GM18517 (cell line): ENCODE results near the gene SCRT2.
"Not testable (repeated sequence)": the region's sequence is repeated elsewhere in the genome, so short reads cannot be mapped to it uniquely, and the experiment has no call there.

Experiments used
- ATAC-seq: cut with Tn5 transposase; IDR thresholded peaks from one replicate; pipeline ENCODE4 v1.9.1; 2021; ENCODE audit warnings: mild to moderate bottlenecking, moderate library complexity; ENCODE audit not compliant: unreplicated experiment

SCRT2 gene

DNA sequence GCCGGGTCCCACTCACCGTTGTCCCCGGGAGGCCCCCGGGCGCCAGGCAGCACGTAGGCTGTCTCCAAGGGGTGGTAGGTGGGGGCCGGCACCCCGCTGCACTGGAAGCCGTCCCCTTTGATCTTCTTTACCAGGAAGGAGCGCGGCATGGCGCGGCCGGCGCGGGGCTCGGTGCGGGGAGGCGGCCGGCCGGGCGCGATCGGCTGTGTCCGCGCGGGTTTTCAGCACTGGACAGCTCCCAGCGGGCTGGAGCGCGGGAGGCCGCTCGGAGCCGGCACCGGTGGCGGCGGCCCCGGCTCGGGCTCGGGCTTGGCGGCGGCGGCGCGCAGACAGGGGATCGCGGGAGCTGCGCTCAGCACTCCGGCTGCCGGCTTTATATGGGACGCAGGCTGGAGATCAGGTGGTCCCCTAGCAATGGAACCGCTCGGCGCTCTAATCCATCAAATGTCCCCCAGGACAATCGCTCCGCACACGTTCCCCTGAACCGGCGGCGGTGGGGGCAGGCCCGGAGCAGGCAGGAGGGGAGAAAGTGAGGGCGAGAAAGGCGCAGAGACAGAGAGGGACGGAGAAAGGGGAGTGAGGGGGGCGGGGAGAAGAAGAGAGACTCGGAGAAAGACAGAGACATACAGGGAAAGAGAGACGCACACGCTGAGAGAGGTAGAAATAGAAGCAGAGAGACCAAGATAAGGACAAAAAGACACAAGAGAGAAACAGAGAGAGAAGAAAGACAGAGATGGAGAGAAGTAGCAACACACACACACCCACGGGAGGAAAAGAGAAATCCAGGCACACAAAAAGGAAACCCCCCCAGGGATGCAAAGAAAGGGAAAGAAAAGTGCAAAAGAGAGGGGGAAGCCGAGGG lies at the start of gene SCRT2:
TSS of gene SCRT2 (minus strand) at position 350 of the 862 bp plus-strand sequence. CDS start at position 149, 201 bp downstream.
- no peak for ATAC-seq

DNA sequence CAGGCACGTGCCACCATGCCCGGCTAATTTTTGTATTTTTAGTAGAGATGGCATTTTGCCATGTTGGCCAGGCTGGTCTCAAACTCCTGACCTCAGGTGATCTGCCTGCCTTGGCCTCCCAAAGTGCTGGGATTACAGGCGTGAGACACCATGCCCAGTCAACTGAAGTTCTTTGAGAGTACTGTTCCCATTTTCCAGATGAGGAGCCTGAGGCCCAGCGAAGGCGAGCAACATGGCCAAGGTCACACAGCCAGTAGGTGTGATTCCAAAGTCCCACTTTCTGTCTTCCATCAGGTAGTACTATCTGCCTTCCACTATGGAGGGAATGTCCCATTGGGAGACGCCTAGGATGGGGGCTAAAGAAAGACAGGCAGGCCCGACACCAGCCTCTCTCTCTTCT lies 49.2 kb upstream of the SCRT2 start:
- not testable (repeated sequence) for ATAC-seq

DNA sequence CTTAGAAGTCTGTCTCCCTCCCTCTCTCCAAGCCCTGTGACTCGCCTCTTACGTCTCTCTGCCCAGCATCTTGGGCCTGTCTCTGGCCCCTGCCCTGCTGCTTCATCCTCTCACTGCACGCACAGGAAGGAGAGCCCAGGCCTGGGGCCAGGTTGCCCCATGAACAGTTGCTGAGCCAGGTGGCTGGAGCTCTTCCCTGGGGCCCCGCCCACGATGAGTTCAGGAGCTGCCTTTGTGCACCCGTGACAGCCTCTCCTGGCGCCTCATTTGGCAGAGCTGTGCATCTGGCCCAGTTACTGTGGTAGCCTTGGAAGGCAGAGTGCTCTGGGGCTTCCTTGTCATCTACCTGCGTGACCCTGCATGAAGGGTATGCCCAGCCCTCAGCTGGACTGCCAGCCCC lies 48.2 kb upstream of the SCRT2 start:
- ATAC-seq, result no peak

DNA sequence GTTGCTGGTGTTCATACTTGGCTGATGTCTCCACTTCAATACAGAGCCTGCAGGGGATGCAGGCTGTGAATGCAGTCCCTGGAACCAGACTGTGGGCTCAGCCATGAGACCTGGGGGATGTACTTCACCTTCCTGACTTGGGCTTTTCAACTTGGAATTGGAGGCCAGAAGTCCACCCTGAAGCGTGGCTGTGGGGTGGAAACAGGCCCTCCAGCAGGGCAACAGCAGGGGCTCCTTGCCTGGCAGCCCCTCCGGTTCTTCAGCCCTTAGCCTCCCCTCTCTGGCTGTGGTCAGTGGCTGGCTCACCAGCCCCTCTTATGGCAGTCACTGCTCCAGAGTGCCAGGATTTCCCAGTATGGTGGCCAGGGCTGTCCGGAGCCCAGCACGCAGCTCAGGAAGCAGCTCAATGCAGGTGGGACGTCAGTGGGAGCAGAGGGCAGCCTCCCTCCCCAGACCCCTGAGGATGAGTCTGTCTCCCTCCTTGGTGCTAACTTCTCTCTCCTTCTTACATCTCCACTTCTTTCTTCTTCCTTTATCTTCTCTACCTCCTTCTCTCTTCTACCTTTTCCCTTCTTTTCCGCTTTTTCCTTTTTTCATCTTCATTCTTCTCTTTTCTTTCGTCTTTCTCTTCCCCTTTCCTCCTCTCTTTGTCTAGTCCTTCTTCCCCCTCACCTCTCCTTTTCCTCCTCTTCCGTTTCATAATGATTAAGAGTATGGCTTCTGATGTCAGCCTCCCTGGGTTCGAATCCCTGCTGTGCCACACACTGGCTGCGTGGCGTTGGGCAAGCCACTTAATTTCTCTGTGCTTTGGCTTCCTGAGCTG lies 47.4 kb upstream of the SCRT2 start:
- ATAC-seq, result no peak

DNA sequence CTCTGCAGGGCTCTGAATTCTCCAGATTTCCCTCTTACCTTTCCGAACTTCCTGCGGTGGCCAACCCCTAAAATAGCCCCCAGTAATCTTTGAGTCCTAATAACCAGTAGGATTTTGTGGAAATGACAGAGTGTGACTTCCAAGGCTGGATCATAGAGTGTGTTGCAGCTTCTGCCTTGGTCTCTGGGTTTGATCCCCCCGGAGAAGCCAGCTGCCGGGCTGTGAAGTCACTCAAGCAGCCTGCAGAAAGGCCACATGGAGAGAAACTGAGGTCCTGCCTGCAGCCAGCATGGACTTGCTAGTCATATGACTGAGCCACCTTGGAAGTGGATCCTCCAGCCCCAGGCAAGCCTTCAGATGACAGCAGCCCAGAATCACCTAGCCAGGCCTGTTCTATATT lies 46.3 kb upstream of the SCRT2 start:
- no peak for ATAC-seq

DNA sequence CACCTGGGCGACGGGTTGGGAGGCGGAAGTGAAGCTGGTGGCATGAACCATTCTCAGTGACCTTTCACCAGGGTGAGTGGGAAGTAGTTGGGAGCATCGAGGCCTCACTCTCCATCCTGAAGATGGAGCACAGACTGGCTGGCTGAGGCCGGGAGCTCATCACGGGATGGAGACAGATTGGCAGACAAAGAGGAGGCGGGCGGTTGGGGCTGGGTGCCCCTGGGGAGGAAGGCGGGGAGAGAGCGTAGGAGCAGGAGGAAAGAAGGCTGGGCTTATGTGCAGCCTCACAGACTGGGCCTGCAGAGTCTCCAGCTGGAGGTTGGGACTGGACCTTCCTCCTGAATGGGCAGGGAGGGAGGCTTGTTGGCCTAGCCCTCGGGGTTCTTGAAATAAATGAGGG lies 44.2 kb upstream of the SCRT2 start:
- no peak for ATAC-seq

DNA sequence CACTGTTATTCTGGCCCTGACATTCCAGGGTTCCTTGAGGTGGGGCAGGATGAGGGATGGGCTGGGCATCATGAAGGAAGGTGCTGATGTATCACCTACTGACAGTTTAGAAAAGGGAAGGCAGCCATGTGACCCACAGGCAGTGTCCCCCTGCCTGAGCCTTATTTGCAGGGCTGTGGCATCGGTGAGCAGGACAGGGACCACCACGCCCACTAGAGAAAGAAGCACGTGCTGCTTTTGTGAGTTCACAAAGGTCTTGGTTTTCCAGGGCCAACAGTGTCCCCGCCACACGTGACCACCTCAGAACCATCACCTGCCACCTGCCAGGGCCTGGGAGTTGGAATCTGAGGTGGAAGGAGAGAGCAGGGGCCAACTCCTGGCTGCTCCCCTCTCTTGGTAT lies 43.5 kb upstream of the SCRT2 start:
- no peak for ATAC-seq

DNA sequence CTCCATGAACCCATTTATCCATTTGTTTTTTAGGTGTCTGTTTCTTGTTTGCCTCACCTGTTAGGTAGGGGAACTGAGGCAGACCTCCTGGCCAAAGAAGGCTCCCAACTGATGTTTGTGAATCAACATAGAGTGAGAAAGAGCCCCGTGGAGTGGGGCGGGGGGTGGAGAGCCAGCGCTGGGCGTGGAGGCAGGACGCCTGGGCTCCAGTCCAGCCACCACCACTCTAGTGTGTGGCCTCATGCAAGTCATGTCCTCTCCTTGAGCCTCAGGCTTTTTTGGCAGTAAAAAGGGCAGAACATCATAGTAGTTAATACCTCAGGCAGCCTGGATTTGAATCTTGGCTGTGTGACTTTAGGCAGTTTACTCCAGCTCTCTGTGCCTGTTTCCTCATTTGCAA lies 42.2 kb upstream of the SCRT2 start:
- no peak for ATAC-seq

DNA sequence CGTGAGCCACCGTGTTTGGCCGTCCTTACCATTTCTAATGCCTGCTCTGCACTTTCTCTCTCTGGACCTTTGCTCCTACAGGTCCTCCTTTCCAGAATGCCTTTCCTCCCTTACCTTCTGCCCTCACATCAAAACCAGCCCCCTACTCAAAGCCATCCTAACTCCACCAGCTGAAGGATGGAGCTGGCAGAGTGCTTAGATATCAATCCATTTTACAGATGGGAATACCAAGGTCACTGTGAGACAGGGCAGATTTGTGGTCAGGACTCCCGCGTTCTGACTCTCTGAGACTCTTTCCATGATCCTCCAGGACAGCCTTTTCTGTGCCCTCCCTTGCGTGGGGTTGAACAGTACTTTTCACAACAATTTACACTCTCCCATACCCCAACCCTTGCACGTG lies 41.7 kb upstream of the SCRT2 start:
- ATAC-seq, result no peak

DNA sequence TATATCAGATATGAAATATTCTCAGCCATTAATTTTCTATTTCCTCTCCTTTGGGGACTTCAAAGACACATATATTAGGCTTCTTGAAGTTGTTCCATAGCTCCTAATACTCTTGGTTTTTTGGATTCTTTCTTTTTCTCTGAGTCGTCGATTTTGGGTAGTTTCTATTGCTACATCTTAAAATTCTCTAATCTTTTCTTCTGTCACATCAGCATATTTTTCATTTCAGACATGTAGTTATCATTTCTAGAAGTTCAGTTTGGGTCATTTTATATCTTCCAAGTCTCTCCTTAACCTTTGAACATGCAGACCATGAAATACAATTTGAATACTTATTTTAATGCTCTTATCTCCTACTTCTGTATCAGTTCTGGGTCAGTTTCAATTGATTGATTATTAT lies 38.9 kb upstream of the SCRT2 start:
- ATAC-seq, result no peak

DNA sequence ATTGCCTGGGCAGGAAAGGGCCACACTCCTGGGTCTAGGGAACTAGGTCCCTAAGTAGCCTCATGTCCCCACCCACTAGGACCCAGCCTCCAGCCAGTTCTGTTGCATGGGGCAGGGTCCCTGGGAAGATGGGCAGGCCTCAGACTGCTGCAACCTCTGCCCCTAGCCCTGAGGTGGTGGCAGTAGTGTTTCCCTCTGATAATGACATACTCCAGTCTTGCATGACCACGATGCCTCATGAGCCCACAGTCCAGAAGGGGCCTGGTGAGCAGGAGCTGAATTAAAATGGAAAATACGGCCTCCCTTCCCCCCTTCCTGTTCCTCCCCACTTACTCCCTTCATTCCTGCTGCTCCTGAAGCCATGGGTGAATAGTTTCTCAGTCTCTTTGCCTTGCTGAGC lies 36.0 kb upstream of the SCRT2 start:
- ATAC-seq, result no peak

DNA sequence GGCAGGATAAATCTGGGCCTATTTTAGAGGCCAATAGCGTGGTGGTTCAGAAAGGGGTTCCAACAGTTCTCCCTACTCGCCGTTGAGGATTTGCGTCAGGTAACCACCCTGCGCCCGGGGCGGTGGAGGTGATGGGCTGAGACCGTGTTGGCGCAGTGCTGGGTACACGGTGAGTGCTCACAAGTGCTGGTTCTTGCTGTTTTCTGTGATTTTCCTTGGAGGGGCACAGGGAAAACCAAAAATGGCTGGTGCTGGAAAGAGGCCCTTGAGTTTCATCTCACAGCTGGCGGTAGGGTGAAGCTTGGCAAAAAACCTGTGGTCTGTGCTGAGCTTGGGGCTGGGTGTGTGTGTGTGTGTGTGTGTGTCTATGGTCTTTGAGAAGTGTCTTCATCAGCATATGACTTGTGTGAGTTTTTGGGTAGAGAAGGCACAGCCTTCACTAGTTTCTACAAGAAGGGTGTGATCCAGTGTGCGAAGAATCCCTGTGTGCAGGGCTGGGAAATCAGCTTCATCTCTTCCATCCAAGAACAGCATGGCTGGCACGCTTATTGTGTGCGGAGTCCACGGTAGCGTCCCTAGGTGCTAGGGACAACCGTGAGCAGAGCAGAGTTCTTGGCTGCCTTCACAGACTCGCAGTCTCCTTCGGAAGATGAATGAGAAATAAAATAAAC lies 35.3 kb upstream of the SCRT2 start:
- ATAC-seq, result no peak

DNA sequence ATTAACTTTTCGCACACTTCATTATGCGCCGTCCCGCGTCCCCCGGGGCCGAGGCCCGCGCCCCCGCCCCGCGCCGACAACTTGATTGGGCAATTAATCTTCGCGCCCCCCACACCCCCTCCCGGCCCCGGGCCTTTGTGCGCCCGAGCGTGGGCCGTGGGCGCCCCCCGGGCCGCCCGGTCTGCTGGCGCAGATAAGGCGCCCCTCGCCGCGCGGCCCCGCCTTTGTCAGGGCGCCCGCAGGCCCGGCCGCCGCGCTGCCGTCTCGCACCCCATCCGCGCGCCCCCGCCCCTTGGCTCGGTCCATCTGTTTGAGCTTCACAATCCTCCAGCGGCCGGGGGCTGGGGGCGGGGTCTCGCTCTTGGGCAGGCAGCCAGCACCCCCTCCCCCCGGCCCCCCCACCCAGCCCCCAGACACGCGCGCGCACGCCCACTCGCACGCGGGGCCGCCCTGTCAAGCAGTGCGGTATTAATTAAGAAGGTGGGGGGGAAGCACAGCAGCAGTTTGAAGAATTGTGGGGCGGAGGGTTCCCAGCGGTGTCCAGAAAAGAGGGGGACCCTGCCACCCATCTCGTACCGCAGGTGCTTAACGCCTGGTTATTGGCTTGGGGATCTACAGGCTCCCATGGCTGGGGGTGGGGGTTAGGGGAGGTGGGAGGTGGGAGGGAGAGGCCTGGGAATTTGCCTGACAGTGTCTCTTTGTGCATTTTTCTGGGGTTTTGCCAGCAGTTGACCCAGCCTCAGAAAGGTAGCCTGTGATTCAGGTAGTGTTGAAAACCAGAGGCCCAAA lies 34.6 kb upstream of the SCRT2 start:
- ATAC-seq, result no peak

DNA sequence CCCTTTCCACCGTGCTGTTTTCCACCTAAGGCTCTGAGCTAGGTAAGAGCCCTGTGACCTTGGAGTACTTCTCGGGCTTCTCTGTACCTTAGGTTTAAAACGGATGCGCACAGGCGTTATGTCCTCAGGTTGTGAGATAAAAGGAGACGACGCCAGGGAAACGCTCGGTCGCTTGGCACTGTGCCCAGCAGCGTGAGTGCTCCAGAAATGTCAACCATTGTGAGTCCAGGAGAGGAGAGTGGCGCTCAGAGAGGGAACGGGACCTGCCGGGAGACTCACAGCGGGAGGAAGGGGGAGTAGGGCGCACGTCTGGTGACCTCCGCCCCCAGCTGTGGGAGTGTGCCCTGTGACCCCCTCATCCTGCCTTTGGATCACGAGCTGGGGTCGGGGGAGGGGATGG lies 33.8 kb upstream of the SCRT2 start:
- ATAC-seq, result no peak

DNA sequence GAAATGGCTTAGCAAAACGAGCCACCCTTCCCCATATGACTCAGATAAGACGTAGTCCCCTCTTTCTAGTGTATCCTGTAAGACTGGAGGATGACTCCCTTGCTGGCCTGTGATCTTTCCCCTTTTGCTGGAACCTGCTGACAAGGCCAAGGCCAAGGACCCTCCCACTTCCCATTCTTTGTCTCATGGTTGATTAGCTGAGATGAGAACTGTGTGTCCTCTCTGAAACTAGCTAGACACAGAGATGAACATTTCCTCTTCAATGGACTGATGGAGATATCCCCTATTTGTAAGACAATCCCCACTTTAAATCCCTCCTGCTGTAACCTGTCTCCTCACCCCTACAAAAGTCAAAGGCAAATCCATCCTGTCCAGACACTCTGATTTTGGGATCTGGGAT lies 33.4 kb upstream of the SCRT2 start:
- no peak for ATAC-seq

DNA sequence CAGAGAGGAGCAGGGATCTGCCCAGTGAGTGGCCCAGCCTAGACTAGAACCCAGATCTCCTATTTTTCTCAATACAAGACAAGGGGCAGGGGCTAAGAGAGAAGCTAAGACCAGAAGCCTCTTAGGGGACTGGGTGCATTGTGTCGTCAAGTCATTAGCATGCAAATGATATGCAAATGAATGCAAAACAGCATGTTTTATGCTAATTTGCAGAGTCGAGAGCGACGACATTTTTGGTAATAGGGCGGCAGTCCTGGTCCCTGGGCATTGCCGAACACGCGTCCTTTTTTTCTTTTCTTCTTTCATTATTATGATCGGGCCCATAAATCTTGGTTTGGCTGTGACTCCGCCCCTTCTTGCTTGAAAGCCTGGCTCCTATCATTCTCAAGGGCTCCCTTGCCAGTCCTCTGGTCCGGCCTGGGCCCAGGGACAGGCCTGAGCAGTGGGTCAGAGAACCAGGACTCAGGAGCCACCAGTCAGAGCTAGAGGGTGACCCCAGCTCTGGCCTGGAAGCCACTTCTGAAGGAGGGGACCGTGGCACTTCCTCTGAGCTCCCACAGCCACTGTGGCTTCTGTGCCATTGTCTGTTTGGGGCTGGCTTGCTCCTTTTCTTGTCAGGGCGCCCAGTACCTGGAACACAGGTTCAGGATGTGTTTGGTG lies 32.0 kb upstream of the SCRT2 start:
- no peak for ATAC-seq

DNA sequence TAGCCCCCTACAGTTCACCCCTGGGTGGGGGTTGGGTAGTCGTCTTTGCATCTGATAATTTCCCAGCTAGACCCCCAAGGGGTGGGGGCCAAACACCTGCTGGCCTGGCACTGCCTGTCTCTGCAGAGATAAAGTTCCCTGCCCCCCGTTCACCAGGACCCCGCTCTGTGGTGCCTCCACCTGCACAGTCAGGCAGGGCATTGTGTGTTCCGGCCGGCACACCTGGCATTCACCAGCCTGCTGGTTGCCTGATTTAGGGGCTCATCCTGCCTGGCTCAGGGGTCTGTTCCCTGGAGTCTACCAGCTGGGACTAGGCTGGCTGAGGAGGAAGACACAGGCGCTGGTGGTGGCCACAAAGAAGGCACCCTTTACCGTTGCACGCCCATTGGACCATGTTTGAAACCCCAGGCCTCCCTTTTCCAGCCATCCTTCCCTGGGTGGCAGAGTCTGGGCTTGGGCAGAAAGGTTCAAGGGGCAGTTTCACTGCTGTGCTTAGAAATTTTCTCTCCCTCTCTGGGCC lies 30.8 kb upstream of the SCRT2 start:
- ATAC-seq, result no peak

DNA sequence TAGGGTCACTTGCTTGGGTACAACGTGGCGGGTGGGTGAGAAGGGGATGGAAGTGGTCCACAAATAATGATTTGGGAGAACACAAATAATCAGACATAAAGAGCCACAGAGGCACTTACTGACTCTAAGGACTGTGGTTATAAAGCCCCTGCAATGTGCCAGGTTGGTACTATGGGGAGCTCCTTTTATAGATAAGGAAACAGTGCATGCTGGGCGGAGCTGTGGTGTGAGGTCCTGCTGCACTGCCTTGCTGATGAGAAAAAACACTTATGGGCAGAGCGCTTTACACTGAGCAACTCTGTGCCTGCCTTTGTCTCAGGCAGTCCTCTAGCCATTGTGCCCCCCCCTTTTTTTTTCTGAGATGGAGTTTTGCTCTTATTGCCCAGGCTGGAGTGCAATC lies 29.1 kb upstream of the SCRT2 start:
- no peak for ATAC-seq

DNA sequence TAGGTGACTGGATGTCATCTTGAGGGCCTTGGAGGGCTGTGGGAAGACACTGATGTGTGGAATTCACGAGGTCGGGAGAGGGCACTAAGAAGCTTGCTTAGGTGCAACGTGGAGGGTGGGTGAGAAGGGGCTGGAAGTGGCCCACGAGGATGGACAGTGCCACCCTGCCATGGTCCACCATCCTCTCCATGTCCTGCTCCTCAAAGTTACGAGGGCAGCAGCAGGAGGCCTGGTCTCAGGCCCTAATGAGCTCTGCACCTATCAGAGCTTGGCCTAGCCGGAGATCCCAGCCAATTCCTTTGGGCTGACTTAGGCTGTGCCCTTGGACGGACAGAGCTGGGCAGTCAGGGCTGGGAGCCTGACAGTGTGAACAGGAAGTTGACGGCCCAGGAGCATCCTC lies 27.8 kb upstream of the SCRT2 start:
- no peak for ATAC-seq

DNA sequence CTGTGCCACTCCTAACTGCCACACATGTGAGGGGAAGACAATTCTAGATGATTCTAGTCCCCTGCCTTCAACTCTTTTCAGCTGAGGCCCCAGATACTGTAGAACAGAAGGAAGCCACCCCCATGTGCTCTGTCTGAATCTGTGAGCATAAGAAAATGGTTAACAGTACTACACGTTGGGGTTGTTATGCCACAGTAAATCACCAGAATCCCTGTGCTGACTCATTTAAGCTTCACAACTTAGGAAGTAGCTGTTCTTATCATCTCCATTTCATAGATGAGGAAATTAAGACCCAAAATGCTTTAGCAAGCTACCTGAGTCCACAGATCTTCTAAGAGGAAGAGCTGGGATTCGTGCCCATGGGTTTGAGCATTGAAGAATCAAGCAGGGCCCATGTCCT lies 27.4 kb upstream of the SCRT2 start:
- ATAC-seq, result no peak
